ENCODE measurements around the gene SLC9A5. TPM values are rescaled to one million over a fixed set of nuclear protein-coding genes. Genes with fewer than 3 reads are reported as not detected.

Gene SLC9A5
- total and polyA plus RNA-seq, 9 of the 15 experiments (the other 6 are each of a cell fraction or from before 2014, with no cell fraction given): 0.06 to 3.1 (median 1.2) TPM

DNA sequence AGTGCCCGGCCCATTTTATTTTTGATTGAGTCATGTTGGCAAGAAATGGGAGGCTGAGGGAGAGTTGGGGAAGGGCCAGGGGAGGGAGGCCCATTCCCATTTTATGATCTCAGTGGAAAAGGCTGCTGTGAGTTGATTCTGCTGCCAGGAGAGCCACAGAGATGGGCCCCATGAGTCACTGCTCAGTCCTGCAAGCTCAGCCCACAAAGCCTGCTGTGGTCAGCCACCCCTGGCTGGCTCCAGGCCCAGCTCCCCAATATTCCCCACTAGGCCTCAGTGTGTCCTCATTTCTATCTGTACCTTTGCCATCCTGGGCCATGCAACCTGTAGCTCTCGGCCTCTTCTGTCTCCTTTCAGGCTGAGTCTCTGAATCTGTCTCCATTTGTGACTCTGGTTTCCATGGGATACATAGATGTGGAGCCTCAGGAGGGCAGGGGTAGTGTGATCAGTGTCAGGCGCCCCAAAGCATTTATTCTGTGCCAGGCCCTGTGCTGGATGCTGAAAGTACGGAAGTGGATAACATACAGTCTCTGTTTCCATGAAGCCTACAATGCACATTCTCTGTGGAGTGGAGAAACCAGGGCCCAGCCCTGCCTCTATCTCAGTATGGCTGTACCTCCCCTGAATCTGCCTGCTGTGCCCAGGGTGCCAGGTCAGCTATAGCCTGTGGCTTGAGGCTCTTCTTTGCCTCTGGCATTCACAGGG is 28.7 kb downstream of the SLC9A5 start (continued):
- TF ChIP-seq ZNF639 (CRISPR knock-in tag; conservative IDR thresholded peaks at IDR 0.05 in 1 of 2, IDR thresholded peaks at IDR 0.05 in 1 of 2) (no peak), KAT2B (IDR thresholded peaks at IDR 0.05; ENCODE audit: low read depth, low read length) (no peak), NFIC (IDR thresholded peaks at IDR 0.05) (peak; percentile 35; the same call in 1 of the 2 replicates), ZNF12 (CRISPR knock-in tag; IDR thresholded peaks at IDR 0.05) (no peak), JUND (IDR thresholded peaks at IDR 0.05; ENCODE audit: borderline replicate concordance, low read depth, low read length) (peak; percentile 72; the same call in 1 of the 2 replicates), JUND (tag; IDR thresholded peaks at IDR 0.05; ENCODE audit: borderline replicate concordance, low read depth, low read length) (no peak), TCFL5 (CRISPR knock-in tag; conservative IDR thresholded peaks at IDR 0.05) (no peak), KLF6 (CRISPR knock-in tag; IDR thresholded peaks at IDR 0.05; ENCODE audit: borderline replicate concordance) (no peak), PYGO2 (tag; IDR thresholded peaks at IDR 0.05) (no peak), SAP30 (IDR thresholded peaks at IDR 0.05; ENCODE audit: borderline replicate concordance, insufficient read depth, low read depth, low read length, poor library complexity, severe bottlenecking) (no peak), SMARCA4 (IDR thresholded peaks at IDR 0.05) (peak; percentile 21; the same call in 1 of the 2 replicates), SMARCB1 (IDR thresholded peaks at IDR 0.05; ENCODE audit: insufficient read length, low read depth) (no peak), SMARCE1 (IDR thresholded peaks at IDR 0.05) (0 out of 2 replicates have a peak, but pooled peaks have one; percentile 20), PTRF (tag; IDR thresholded peaks at IDR 0.05) (no peak), JUN (IDR thresholded peaks at IDR 0.05; ENCODE audit: borderline replicate concordance, low read depth, low read length) (peak; percentile 65; the same call in 1 of the 2 replicates), JUN (CRISPR knock-in tag; IDR thresholded peaks at IDR 0.05; ENCODE audit: borderline replicate concordance) (no peak), FOSL1 (tag; conservative IDR thresholded peaks at IDR 0.05) (peak; percentile 94), ZKSCAN8 (CRISPR knock-in tag; IDR thresholded peaks at IDR 0.05) (no peak), MAX (CRISPR knock-in tag; IDR thresholded peaks at IDR 0.05) (peak; percentile 31; the same call in 1 of the 2 replicates), TAL1 (IDR thresholded peaks at IDR 0.05) (no peak), NFRKB (IDR thresholded peaks at IDR 0.05; ENCODE audit: low read depth) (no peak)
- TF ChIP-seq, protein P1, sequence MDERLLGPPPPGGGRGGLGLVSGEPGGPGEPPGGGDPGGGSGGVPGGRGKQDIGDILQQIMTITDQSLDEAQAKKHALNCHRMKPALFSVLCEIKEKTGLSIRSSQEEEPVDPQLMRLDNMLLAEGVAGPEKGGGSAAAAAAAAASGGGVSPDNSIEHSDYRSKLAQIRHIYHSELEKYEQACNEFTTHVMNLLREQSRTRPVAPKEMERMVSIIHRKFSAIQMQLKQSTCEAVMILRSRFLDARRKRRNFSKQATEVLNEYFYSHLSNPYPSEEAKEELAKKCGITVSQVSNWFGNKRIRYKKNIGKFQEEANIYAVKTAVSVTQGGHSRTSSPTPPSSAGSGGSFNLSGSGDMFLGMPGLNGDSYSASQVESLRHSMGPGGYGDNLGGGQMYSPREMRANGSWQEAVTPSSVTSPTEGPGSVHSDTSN (CRISPR knock-in tag; IDR thresholded peaks at IDR 0.05; ENCODE audit: low read depth): no peak
- TF ChIP-seq, protein P1 (tag; conservative IDR thresholded peaks at IDR 0.05; ENCODE audit: low read depth): no peak
- TF ChIP-seq, protein P2, sequence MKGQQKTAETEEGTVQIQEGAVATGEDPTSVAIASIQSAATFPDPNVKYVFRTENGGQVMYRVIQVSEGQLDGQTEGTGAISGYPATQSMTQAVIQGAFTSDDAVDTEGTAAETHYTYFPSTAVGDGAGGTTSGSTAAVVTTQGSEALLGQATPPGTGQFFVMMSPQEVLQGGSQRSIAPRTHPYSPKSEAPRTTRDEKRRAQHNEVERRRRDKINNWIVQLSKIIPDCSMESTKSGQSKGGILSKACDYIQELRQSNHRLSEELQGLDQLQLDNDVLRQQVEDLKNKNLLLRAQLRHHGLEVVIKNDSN (CRISPR knock-in tag; IDR thresholded peaks at IDR 0.05): 0 out of 2 replicates have a peak, but pooled peaks have one; percentile 7

All from K562 (cell line).